ENCODE measurements around the gene TCAIM.
"Not testable (repeated sequence)": the region's sequence is repeated elsewhere in the genome, so short reads cannot be mapped to it uniquely, and the experiment has no call there.

- TF ChIP-seq CTCF (optimal IDR thresholded peaks at IDR 0.05 in 1 of 3, IDR thresholded peaks at IDR 0.05 in 1 of 3, conservative IDR thresholded peaks at IDR 0.05 in 1 of 3; ENCODE audit: extremely low read depth in 1 of 3, insufficient read depth in 2 of 3, low read length in 3 of 3); EZH2 (IDR thresholded peaks at IDR 0.05; ENCODE audit: low read length): not testable (repeated sequence)
These were observed 59.7 kb downstream of the TCAIM start for GRCh38 chr3:44398271-44398670.
